ENCODE data around the gene CCDC70. TPM values are rescaled to one million over a fixed set of nuclear protein-coding genes. Genes with fewer than 3 reads are reported as not detected.

Gene CCDC70
- total RNA-seq, 1 donor from 2014 or later: not detected

- Histone ChIP-seq H4K20me1 (ENCODE audit: insufficient read depth, low read length) (no peaks in the 10 kb centered on the region), H3K4me1 (ENCODE audit: insufficient read depth, low read length) (no peaks in the 10 kb centered on the region), H3K4me2 (ENCODE audit: low read length) (no peak overlapping the region), H3K79me2 (ENCODE audit: insufficient read depth, low read length) (no peaks in the 10 kb centered on the region), H3K27ac (ENCODE audit: low read depth, low read length) (no peak overlapping the region), H2AFZ (ENCODE audit: low read depth, low read length) (no peak overlapping the region), H3K4me3 (ENCODE audit: insufficient read depth, low read depth, low read length) (no peak overlapping the region), H3K27me3 (ENCODE audit: insufficient read depth, low read length) (no peaks in the 10 kb centered on the region), H3K36me3 (ENCODE audit: insufficient read depth, low read length) (no peaks in the 10 kb centered on the region), H3K9ac (ENCODE audit: low read length) (no peak overlapping the region), H3K9me3 (ENCODE audit: insufficient read depth, low read depth, low read length) (no peaks in the 10 kb centered on the region)
- H3K36me3 Mint-ChIP-seq (ENCODE audit: low read depth, unreplicated experiment): no peaks in the 10 kb centered on the region
- peaks cover 4% of the 10 kb centered on the region for H3K9me3 Mint-ChIP-seq (ENCODE audit: unreplicated experiment)
- DNase-seq (ENCODE audit: low read depth) (no peak), FAIRE-seq (no peak)
- no peak overlapping the region for H3K4me3 Mint-ChIP-seq (ENCODE audit: unreplicated experiment)
- TF ChIP-seq CTCF (IDR thresholded peaks at IDR 0.05; ENCODE audit: insufficient read depth, low read depth, low read length) (no peak), EZH2 (IDR thresholded peaks at IDR 0.05; ENCODE audit: insufficient read depth, low read length) (no peak)
- no peaks in the 10 kb centered on the region for H3K27me3 Mint-ChIP-seq (ENCODE audit: low read depth, unreplicated experiment)
- no peak overlapping the region for H3K27ac Mint-ChIP-seq (ENCODE audit: unreplicated experiment)
- H3K4me1 Mint-ChIP-seq (ENCODE audit: low read depth, unreplicated experiment): peaks cover 9% of the 10 kb centered on the region
These were observed 20.9 kb downstream of the CCDC70 start for GRCh38 chr13:51882570-51883225.

- Histone ChIP-seq H3K79me2 (ENCODE audit: insufficient read depth, low read length) (no peaks in the 10 kb centered on the region), H3K36me3 (ENCODE audit: insufficient read depth, low read length) (no peaks in the 10 kb centered on the region), H3K4me1 (ENCODE audit: insufficient read depth, low read length) (no peaks in the 10 kb centered on the region), H4K20me1 (ENCODE audit: insufficient read depth, low read length) (no peaks in the 10 kb centered on the region), H2AFZ (ENCODE audit: low read depth, low read length) (no peak overlapping the region), H3K27me3 (ENCODE audit: insufficient read depth, low read length) (no peaks in the 10 kb centered on the region), H3K27ac (ENCODE audit: low read depth, low read length) (no peak overlapping the region), H3K9ac (ENCODE audit: low read length) (no peak overlapping the region), H3K9me3 (ENCODE audit: insufficient read depth, low read depth, low read length) (no peaks in the 10 kb centered on the region), H3K4me2 (ENCODE audit: low read length) (no peak overlapping the region), H3K4me3 (ENCODE audit: insufficient read depth, low read depth, low read length) (no peak overlapping the region)
- H3K9me3 Mint-ChIP-seq (ENCODE audit: unreplicated experiment): peaks cover 4% of the 10 kb centered on the region
- no peaks in the 10 kb centered on the region for H3K27me3 Mint-ChIP-seq (ENCODE audit: low read depth, unreplicated experiment)
- no peak overlapping the region for H3K4me3 Mint-ChIP-seq (ENCODE audit: unreplicated experiment)
- H3K4me1 Mint-ChIP-seq (ENCODE audit: low read depth, unreplicated experiment): peaks cover 9% of the 10 kb centered on the region
- TF ChIP-seq CTCF (IDR thresholded peaks at IDR 0.05; ENCODE audit: insufficient read depth, low read depth, low read length) (no peak), EZH2 (IDR thresholded peaks at IDR 0.05; ENCODE audit: insufficient read depth, low read length) (no peak)
- H3K27ac Mint-ChIP-seq (ENCODE audit: unreplicated experiment): no peak overlapping the region
- DNase-seq (ENCODE audit: low read depth): no peak
- no peak for FAIRE-seq
- H3K36me3 Mint-ChIP-seq (ENCODE audit: low read depth, unreplicated experiment): no peaks in the 10 kb centered on the region
These were observed 21.4 kb downstream of the CCDC70 start for GRCh38 chr13:51883226-51883600.

- Histone ChIP-seq H3K4me3 (ENCODE audit: insufficient read depth, low read depth, low read length) (no peak overlapping the region), H3K9me3 (ENCODE audit: insufficient read depth, low read depth, low read length) (no peaks in the 10 kb centered on the region), H2AFZ (ENCODE audit: low read depth, low read length) (no peak overlapping the region), H3K9ac (ENCODE audit: low read length) (no peak overlapping the region), H4K20me1 (ENCODE audit: insufficient read depth, low read length) (no peaks in the 10 kb centered on the region), H3K27me3 (ENCODE audit: insufficient read depth, low read length) (no peaks in the 10 kb centered on the region), H3K4me2 (ENCODE audit: low read length) (no peak overlapping the region), H3K4me1 (ENCODE audit: insufficient read depth, low read length) (no peaks in the 10 kb centered on the region), H3K79me2 (ENCODE audit: insufficient read depth, low read length) (no peaks in the 10 kb centered on the region), H3K27ac (ENCODE audit: low read depth, low read length) (no peak overlapping the region), H3K36me3 (ENCODE audit: insufficient read depth, low read length) (no peaks in the 10 kb centered on the region)
- peaks cover 6% of the 10 kb centered on the region for H3K4me1 Mint-ChIP-seq (ENCODE audit: low read depth, unreplicated experiment)
- no peak for DNase-seq (ENCODE audit: low read depth)
- no peaks in the 10 kb centered on the region for H3K27me3 Mint-ChIP-seq (ENCODE audit: low read depth, unreplicated experiment)
- H3K4me3 Mint-ChIP-seq (ENCODE audit: unreplicated experiment): no peak overlapping the region
- no peaks in the 10 kb centered on the region for H3K36me3 Mint-ChIP-seq (ENCODE audit: low read depth, unreplicated experiment)
- TF ChIP-seq EZH2 (IDR thresholded peaks at IDR 0.05; ENCODE audit: insufficient read depth, low read length) (no peak), CTCF (IDR thresholded peaks at IDR 0.05; ENCODE audit: insufficient read depth, low read depth, low read length) (no peak)
- FAIRE-seq: no peak
- peaks cover 4% of the 10 kb centered on the region for H3K9me3 Mint-ChIP-seq (ENCODE audit: unreplicated experiment)
- no peak overlapping the region for H3K27ac Mint-ChIP-seq (ENCODE audit: unreplicated experiment)
These were observed 23.9 kb downstream of the CCDC70 start for GRCh38 chr13:51885651-51886050.

Measured in astrocyte (in vitro differentiated cells and primary cell).